Raji (cell line): Measurements from ENCODE around the gene MOGAT1.

Source experiments
- POLR2A ChIP-seq: IDR thresholded peaks from 2 replicates; pipeline ENCODE4 v1.6.1; 2011; ENCODE audit warnings: low read depth, low read length, control low read depth; ENCODE audit not compliant: insufficient read depth

MOGAT1 gene

DNA sequence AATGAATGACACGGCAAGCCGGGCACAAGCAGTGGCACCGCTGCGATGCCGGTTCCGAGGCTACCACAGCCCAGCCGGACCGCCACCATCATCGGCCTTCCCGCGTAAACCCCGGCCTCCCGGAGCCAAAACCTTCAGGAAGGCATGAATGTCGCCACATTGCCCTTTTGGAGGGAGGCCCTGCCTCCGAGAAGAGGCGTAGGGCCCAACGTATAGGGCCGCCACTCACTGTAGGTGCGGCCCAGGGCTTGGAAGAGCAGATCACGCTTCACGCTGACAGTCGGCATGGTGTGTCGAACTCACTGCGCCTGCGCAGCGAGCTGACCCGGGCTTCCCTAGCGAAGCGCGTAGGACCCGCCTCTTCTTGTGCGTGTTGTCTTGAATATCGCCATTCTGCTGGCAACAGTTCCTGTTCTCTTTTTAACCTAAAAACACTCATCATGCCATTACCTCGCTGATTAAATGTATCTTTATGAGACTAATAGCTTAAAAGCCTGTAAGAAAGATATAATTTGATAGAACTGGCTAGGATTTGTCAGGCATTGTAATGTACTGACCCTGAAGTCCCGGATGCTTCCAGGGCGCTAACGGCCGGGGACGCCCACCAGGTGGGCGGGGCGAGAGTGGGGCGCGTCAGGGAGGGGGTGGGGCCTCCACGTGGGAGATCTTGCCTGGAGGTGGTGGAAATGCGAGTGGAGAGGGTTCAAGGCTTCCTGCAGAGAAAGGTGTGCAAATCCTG lies 15.5 kb upstream of the MOGAT1 start, which contains the start of gene FARSB:
Gene FARSB, minus strand, starts transcription at position 306 of the 739 bp plus-strand sequence. Its CDS starts 19 bp downstream, at position 287.
- TF ChIP-seq POLR2A: peak; percentile 94

DNA sequence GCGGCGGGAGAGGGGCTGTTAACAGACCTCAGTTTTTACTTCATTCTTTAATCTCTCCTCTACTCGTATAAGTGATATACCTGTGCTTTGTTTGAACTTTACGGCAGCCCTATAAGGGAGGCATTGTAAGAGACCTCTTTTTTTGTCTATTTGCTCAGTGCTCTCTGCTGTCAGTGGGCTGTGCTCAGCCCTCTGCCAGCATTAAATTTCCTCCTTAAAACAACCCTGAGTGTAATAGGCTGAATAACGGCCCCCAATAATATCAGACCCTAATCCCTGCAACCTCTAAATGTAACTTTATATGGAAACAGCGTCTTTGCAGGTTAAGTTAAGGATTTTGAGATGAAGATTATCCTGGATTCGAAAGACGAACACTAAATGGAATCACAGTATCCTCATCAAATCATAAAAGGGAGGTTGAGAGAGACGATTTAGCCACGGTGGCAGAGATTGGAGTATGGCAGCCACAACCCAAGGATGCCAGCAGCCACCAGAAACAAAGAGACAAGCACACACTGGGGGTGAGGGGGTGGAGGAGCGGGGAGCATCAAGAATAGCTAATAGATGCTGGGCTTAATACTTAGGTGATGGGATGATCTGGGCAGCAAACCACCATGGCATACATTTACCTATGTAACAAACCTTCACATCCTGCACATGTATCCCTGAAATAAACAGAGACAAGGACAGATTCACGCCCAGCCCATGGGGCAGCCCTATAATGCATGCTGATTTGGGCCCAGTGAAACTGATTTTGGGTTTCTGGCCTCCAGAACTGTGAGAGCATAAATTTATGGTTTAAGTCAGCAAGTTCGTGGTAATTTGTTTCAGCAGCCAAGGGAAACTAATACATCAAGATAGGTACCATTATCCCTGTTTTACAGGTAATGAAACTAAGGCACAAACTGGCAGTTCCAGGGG lies 14.7 kb upstream of the MOGAT1 start:
- no peak for TF ChIP-seq POLR2A

DNA sequence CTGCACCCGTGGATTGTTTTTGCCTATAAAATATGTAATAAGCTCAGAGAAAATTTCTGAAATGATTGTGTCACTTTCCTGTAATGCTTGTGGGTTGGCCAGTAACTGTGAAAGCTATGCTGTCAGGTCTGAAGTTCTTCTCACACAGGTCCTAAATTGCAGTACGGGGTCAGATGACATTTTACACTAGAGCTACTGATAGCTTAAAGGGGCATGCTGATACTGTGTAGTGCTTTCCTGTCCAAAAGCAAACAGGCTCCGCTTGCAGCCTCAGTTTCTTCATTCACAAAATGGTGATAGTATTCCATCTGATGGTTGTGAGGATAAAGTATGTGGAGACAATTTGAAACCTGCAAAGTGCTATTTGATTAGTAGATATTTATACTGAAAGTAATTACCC lies 8.0 kb upstream of the MOGAT1 start:
- no peak for TF ChIP-seq POLR2A

DNA sequence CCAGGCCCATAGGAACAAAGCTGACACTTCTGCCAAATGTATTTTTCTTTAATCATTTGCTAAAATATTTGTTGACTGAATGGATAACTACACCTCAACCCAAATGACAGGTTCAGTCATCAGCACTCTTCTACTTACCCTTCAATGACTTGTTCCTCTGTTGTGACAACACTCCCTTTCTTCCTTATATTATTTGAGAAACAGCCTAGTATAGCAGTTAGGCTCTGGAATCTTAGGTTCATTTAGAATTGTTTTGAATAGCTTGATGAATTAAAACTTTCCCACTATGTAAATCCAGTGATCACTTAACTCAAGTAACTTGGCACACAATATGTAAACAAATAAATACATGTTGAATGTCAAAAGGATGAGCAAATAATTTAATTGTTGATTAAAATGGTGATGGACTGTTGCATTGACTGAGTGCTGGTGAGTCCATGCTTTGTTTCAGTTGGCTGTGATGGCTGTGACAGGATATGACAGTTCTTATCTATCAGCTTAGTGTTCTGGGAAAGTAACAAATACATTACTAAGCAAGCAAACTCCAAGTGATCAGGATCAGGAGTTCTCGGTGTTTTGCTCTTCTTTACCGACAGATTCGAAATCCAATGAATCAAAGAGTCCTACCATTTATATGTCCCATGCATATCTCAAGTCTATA lies 2.8 kb upstream of the MOGAT1 start:
- TF ChIP-seq POLR2A: no peak

DNA sequence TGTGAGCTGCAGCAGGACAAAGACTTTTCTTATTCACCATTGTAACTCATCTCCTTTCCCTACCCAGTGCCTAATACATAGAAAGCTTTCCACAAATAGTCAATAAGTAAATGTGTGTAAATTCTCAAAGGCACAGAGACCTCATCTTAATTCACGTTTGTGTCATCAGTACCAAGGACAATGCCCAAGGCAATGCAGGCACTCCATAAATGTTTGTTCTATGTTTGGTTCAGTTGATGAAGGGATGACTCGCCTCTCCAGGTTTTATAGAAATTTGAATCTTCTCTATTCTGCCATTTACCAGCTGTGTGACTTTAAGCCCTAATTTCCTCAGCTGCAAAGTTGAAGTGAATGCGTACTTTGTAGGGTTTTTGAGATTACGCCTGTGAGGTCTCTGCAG lies 2.1 kb upstream of the MOGAT1 start:
- TF ChIP-seq POLR2A: no peak

DNA sequence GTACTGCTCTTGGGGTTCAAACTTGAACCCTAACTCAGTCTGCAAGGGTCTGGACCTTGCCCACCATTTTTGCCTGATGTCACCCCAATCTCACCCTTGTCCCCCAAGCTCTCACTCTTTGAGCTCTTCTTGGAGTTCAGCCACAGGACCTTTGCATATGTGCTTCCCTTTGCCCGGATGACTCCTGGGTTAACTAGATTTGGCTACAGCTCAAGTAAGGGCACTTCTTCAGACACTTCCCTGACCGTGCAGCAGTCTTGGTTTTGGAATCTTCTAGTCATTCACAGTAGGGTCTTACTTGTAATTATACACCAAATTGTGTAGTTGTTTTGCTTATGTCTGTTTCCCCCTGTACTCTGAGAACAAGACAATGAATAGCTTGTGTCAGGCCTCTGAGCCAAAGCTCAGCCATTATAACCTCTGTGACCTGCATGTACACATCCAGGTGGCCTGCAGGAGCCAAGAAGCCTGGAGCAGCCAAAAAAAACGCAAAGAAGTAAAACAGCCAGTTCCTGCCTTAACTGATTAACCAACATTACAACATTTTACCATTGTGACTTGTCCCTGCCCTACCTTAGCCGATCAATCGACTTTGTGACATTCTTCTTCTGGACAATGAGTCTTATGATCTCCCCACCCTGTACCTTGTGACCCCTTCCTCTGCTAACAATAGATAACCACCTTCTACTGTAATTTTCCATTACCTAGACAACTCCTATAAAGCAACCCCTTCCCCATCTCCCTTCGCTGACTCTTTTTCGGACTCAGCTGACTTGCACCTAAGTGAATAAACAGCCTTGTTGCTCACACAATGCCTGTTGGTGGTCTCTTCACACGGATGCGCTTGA lies 1.0 kb upstream of the MOGAT1 start:
- no peak for TF ChIP-seq POLR2A

DNA sequence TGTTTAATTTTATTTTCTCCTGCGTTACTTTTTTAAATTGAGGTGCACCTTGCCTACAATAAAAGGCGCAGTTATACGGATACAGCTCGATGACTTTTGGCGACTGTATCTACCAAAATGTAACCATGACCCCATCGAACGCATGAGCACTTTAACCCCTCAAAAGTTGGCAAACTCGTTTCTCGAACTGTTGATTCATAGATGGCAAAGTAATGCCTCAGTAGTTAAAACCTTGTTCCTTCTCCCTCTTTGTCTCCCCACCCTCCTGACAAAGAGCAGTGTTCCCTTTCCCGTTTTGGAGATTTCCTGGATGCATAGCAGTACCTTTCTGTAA lies 577 bp downstream of the MOGAT1 start:
- no peak for TF ChIP-seq POLR2A

DNA sequence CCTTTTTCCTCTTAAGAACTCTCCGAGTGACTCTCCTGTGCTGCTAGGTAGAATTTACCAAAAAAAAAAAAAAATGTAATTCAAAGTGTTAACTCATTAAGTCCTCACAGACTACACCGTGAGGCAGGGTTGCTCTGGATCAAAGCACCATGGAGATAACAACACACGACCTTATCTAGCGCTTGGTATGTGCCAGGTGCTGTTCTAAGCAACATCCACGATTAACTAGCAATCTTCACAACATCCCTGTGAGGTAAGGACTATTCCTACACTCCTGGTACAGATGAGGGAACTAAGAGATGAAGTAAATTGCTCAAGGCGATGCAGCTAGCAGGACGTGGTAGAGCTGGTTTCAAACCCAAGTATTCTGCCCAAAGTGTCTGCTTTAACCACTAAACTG lies 1.8 kb downstream of the MOGAT1 start:
- no peak for TF ChIP-seq POLR2A

DNA sequence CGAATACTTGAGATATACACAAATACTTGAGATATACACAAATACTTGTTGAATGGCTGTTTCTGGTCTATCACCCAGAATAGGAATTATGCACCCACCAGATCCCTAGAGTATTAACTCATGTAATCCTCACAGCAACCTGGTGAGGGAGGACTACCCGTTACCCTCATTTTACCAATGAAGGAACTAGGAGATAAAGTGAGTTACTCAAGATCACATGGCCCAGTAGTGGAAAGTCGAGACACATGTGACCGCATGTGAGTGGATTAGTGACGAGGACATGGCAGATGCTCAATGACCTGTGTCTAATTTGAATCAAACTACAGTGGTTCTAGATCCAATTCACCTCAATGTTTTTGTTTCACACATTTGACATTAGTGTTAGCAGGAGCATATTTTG lies 2.4 kb downstream of the MOGAT1 start:
- TF ChIP-seq POLR2A: no peak

DNA sequence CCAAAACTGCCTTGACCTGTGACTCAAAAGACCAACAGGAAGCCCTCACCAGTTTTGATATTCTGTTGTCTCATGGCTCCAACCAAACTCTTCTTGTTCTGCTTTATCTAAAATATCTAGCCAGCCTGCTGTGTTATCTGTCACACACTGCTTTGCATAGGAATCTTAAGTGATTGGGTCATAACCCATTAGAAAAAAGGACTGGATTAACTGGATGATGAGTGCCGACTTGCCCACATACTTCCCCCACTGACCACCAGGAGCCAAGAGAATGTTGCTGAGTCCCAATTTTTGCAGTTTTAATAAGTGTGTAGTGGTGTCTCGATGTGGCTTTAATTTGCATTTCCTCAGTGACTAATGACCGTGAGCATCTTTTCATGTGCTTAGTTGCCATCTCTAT lies 6.5 kb downstream of the MOGAT1 start:
- TF ChIP-seq POLR2A: no peak

DNA sequence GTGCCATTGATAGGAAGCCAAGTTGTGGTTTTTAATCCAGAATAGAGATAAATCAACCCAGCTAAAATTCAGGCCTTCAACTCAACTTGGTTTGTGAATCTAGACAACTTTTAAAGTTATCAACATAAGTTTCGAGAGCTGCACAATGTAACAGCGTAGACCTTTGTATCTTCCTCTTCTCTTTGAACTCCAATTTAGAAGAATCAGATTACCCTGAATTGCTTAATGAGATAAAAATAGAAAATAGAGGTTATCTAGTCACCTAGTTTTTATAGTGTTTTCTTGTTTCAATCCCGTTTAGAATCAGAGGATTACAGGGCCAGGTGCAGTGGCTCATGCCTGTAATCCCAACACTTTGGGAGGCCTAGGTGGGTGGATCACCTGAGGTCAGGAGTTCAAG lies 12.3 kb downstream of the MOGAT1 start:
- no peak for TF ChIP-seq POLR2A

DNA sequence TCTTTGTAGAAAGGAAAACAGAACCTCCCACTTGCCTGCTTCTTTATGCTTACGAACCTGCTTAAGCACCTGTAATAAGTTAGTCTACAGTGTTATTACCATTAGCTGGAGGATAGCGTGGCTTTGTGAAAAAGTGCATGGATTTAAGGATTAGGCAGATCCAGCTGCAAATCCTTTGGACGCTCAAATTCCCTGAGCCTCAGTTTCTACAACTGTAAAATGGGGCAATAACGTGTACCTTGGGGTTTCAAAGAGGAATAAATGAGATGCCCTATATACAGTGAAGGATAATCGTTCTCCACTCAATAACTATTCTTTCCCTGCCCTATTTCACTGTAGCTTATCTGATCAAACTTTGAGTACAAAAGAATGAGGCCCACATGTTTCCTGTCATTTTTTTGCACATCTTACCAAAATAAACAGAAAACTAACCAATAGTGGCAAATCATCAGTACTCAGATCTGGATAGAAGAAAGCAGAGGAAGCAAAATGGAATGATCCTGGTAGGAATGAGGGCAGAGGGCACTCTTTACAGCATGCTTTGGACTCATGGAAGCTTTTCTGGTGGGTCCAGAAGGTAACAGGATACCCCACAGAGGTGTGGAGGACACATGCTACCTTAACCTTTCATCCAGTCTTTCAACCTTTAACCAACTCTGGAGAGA lies 14.8 kb downstream of the MOGAT1 start:
- TF ChIP-seq POLR2A: no peak

DNA sequence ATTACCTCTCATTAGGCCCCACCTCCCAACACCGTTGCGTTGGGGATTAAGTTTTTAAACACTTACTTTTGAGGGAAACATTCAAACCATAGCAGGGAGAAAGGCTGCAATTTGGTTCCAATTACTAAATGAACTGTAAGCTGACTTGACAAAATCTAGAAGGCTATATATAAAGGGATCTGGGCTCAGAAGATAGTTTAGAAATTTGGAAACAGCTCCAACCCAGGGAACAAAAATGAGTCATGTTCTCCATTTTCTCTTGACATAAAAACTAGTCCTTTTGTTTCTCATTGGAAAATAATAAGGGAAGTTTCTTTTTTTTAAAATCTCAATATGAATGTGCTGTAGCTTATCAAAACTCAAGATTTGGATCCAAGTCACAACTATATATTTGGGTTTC lies 17.5 kb downstream of the MOGAT1 start:
- no peak for TF ChIP-seq POLR2A

DNA sequence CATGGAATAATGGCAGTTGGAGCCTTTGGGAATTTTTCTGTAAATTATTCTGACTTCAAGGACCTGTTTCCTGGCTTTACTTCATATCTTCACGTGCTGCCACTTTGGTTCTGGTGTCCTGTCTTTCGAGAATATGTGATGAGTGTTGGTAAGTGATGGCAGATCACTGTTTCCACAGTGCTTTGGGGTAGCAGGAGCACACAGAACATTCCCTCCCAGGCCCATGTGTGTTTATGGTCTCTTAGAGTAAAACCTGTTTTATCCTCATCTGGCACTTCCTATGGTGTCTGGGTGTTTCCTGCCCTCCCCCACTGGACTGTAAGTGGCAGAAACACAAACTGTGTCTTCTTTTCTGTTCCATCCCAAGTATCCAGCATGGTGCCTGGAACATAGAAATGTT lies 17.9 kb downstream of the MOGAT1 start:
- TF ChIP-seq POLR2A: no peak
